H1 (cell line): ENCODE measurements around the gene SLC2A11. TPM values are rescaled to one million over a fixed set of nuclear protein-coding genes. Genes with fewer than 3 reads are reported as not detected.

Source experiments
- CBX5 ChIP-seq: fragments of 300-800, 300-1000 bp; sonication (generic); IDR thresholded peaks from 2 replicates; pipeline ENCODE4 v1.7.1; 2016; ENCODE audit warnings: antibody characterized with exemption, low read length, low read depth
- CHD7 ChIP-seq: fragments of 300-600 bp; sonication (generic); IDR thresholded peaks from 2 replicates; pipeline ENCODE4 v1.7.1; 2012; ENCODE audit warnings: low read length, moderate library complexity, mild to moderate bottlenecking, inconsistent platforms; ENCODE audit not compliant: insufficient replicate concordance
- EZH2 ChIP-seq: fragments of 200-600 bp; sonication (generic); IDR thresholded peaks from 2 replicates; pipeline ENCODE4 v1.7.1; 2012; ENCODE audit warnings: low read depth, mild to moderate bottlenecking, moderate library complexity, low read length, inconsistent platforms; ENCODE audit not compliant: severe bottlenecking
- NRF1 ChIP-seq: IDR thresholded peaks from 2 replicates; pipeline ENCODE4 v1.6.1; 2011; ENCODE audit warnings: mild to moderate bottlenecking, low read depth, low read length, improper control_type of control experiment
- TBP ChIP-seq: IDR thresholded peaks from 2 replicates; pipeline ENCODE4 v1.6.1; 2011; ENCODE audit warnings: low read depth, low read length, improper control_type of control experiment
- polyA plus RNA-seq, 7 experiments: library from polyadenylated mRNA; depleted of rRNA in 3 of 7; stranded (reverse) in 5 of 7; unstranded in 2 of 7; fragments of >200 nt in 5 of 7; fragments of 200-250 nt in 2 of 7; gene quantifications; 1 replicate in 5 of 7; 2 replicates in 1 of 7; 4 replicates in 1 of 7; pipeline versions ENCODE4 v1.2.1 to v1.2.3, GENCODE V29; 2011 to 2013; ENCODE audit warnings: missing spikeins in 2 of 7, mixed read lengths in 2 of 7
- total RNA-seq: library from RNA; stranded (reverse); fragmentation: NEBNext Ultra II Directional; extraction: Animal tissue kit (Norgen Biotek cat#: 25700); gene quantifications from 2 replicates; pipeline ENCODE4 v1.2.1, GENCODE V29; 2021
- TF ChIP-seq, protein P1 (sequence below): IDR thresholded peaks from 2 replicates; pipeline ENCODE4 v1.6.1; 2012; ENCODE audit warnings: inconsistent platforms
- TF ChIP-seq, protein P2 (sequence below): IDR thresholded peaks from 2 replicates; pipeline ENCODE4 v1.6.1; 2011; ENCODE audit warnings: low read length, improper control_type of control experiment

SLC2A11 gene
- total and polyA plus RNA-seq, 2 of the 8 experiments (the other 6 are each of a cell fraction or from before 2014, with no cell fraction given), result 10.7 to 12.5 TPM

- TF ChIP-seq CBX5 (no peak), EZH2 (no peak), NRF1 (no peak), CHD7 (no peak), TBP (0 out of 2 replicates have a peak, but pooled peaks have one; percentile 28)
- TF ChIP-seq, protein P1, sequence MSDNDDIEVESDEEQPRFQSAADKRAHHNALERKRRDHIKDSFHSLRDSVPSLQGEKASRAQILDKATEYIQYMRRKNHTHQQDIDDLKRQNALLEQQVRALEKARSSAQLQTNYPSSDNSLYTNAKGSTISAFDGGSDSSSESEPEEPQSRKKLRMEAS, result peak; percentile 53; the same call in 1 of the 2 replicates
- TF ChIP-seq, protein P2, sequence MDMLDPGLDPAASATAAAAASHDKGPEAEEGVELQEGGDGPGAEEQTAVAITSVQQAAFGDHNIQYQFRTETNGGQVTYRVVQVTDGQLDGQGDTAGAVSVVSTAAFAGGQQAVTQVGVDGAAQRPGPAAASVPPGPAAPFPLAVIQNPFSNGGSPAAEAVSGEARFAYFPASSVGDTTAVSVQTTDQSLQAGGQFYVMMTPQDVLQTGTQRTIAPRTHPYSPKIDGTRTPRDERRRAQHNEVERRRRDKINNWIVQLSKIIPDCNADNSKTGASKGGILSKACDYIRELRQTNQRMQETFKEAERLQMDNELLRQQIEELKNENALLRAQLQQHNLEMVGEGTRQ, result no peak
These were observed 8.4 kb upstream of the SLC2A11 start (continued) for GRCh38 chr22:23849009-23850006.
